IPS DF 19.7 (cell line): ENCODE data around the gene CLEC16A.

Experiments used
- DNase-seq: peaks from one replicate; pipeline ENCODE4 v3.0.0-alpha.2; 2013; ENCODE audit warnings: low read depth, low spot score

Gene CLEC16A

DNA sequence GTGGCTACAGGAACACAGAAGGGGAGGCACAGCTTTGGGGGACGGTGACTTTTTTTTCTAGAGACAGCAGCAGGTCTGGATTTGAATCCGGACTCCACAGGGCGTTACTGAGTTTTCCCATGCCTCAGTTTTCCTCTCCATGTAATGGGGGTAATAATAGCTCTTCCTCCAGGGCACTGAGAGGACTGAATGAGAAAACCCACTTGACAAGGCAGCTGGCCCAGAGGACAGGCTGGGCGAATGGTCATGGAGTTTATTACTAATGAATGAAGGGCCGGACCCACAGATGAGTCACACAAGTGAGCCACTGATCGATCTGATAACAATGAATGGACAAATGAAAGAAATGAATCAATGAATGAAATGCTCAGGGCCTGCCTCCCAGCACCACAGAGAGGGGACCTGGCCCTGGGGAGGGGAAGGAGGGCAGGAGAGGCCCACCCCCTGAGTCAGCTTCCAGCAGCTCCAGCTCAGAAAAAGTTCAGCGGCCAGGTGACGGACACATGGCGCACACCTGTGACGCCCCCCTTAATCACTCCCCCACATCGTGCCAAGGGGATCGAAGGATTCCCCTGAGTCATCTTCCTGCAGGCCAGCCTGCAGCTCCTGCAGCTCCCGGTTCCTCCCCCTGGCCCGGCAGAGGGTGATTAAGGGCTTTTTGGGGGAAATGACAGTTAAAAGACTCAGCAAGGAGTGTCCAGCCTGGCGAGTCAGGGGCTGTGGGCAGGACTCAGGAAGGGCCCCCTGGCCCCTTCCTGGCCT, 257.3 kb downstream of the CLEC16A start:
- peak; percentile 52 for DNase-seq

DNA sequence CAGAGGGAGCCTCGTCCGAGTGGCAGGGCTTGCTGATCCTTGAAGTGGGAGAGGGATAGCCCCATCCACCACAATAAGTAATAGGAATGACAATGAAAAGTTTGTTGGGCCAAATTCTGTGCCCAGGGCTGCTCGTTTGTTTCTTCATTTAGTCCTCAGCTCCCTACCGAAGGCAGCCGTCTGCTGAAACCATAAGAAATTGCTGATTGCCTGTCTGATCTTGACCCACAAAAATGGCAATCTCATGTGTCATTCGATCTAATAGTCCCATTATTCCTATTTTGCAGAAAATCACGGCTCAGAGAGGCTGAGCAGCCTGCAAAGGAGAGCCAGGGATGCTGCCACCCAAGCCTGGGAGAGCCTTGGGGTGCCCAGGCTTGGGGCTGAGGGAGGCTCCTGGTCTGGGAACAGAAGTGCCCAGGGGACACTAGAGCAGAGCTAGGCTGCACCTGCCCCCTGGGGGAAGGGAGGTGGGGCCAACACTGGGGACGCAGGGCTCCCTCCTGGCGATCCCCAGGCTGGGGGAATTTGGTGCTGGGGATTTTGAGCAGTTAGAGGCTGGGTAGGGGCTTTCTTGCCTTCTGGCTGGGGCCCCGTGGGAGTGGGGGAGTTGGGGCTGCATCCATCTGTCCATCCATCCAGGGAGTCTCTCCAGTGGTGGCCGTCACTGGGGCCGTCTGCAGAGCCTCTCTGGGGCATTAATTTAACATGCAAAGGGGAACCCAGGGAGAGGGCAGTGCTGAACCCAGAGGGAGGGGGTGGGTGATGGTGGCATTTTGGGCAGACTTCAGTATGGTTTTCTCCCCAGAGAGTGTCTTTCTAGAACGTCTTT, 258.1 kb downstream of the CLEC16A start:
- no peak for DNase-seq

DNA sequence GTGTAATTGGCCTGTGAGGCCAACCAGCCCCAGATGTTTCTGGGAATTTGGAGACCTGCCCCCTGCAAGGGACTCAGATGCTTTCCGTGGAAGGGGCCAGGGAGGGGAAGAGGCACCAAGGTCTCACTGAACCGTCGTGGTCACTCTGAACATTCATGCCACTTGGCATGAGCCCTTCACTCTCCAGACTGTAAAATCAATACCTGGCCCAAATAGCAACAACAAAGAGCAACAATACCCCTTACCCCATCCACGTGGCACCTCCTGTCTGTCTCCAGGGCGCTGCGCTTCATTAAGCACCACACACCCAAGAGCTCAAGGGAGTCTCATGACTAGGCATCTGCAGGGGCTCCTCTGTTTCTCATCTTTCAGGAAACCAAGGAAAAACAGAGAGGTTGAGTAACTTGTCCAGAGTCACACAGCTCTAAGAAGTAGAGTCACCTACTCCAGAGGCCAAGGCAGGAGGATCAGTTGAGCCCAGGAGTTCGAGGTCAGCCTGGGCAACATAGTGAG, 258.8 kb downstream of the CLEC16A start:
- no peak for DNase-seq

DNA sequence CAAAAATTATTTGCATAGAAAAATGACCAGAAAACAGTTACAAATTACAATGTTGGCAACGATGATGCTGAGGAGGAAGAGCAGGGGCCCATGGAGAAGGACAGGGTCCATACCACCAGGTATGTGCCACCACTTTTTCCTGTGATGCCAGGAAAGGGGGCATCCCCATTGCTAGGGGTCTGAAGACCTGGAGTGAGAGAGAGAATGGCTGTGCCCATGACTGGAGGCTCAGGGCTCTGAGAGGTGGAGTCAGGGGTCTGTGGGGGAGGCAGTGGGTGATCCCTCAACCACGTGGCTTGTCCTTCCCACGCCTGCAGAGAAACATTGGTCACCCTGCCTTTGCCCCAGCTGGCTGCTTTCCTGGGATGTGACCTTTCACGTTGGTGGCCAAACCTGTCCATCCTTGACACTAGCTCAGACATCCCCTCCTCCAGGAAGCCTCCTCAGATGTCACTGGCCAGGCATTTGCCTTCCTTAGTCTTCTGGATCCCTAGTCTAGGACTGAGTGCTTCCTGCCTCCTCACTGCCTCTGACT, 260.2 kb downstream of the CLEC16A start:
- no peak for DNase-seq

DNA sequence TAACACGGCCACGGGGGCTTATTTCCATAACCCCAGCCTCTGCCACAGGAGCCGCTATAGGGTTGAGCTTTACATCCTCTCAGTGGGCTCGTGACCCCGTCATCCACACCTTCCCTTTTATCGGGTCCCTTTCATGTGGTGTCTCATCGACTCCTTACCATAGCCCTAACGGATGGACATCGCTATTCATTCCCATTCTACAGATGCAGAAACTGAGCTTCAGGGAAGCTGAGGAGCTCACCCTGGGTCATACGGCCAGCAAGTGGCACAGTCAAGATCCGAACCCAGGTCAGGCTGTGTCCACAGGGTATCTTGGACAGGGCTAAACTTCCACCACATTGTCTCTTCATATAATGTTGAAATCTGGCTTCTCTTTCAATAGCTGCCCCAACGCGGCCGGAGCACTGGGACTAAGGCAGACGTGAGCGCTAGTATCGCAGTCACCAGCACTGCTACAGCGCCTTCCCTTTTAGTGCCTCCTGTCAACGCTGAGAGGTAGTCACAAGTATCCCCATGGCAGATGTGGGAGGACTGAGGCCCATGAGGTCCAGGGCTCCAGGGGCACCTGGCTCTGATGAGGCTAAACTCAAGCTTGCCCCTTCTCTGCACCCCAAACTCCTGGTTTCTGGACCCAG, 260.8 kb downstream of the CLEC16A start:
- no peak for DNase-seq

DNA sequence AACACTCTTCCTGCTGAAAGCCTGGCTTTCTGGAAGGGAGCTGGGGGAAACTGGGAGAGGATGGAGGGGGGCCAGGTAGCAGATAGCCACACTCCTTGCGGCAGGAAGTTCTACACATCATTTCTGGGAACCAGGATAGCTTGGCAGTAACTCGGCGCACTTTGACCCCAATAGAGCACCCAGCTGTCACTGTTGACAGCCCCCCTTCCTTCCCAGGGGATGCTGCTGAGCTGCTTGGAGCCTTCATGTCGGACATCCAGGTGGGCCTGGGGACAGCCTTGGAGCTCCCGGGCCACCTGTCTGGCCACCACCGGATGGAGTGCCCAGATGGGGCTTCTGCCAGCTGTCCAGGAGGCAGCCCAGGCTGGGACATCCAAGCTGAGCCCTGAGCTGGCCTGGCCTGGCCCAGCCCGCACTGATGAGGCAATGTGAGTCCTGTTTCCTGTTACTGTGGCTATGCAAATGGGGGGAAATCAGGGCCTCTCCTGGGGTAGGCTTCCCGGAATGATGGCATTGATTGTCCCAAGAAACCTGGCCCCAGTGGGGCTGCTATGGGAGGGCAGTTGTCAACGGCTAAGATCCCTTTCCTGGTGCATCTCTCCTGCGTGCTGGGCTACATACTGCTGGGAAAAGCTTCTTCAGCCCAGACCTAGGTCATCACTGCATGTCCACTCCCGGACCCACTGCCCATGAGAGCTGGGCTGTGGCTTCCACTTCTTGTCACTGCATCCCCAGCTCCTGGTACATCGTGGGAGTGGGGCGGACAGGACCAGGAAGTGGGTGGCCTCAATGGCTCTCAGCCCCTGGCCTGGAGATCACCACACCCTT, 261.6 kb downstream of the CLEC16A start:
- DNase-seq = no peak

DNA sequence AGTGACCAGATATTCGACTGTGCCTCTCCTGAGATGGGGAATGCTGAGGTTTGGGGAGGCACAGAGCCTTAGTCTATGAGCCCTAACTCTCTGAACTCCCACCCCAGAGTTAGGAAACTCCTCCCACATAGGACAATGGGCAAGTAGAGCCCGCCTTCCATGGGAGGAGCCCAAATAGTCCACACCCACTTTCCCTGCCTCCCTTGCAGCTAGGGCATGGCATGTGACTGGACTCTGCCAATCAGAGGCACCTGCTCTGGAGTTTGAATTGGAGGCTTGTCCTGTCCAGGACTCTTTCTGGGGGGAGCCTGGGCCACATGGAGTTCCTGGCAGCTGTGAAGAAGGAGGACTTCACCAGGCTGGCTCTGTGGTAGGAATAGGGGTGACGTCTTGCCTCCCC, 263.3 kb downstream of the CLEC16A start:
- DNase-seq = no peak

DNA sequence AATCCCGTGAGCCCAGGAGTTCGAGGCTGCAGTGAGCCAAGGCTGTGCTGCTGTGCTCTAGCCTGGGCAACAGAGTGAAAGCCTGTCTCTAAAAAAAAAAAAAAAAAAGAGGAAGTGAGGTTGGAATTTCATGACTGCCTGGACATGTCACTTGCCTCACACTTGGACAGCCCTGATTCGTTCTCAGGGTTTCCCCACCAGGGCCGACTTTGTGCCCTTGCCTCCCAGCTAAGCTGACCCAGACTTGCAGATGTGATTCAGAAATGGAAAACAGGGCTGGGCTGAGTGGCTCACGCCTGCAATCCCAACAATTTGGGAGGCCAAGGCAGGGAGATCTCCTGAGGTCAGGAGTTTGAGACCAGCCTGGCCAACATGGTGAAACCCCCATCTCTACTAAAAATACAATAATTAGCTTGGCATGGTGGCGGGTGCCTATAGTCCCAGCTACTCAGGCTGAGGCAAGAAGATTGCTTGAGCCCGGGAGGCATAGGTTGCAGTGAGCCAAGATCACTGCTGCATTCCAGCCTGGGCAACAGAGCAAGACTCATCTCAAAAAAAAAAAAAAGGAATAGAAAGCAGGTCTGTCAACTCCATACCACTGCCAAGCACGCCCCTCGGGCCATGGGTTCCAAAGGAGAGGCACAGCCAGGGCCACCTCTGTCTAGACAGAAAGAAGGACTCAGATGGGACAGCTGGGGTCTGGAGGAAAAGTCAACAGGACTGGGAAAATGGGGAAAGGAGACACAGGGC, 264.7 kb downstream of the CLEC16A start:
- DNase-seq = no peak

DNA sequence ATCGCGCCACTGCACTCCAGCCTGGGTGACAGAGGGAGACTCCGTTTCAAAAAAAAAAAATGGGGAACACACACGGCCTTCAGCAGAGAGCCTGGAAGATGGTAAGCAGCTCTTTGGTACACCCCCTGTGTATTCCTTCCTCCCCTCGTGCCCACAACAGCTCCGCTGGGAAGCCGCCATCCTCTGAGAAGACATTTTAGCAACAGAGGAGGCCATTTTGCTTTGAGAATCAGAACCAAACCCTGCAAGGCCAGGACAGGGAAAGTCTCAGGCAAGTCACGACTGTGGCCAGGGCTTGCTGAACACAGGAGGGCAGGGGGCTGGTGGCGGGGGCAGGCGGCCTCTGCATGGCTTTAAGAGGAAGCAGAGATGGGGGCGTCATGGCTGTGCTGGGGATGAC, 265.9 kb downstream of the CLEC16A start:
- no peak for DNase-seq

DNA sequence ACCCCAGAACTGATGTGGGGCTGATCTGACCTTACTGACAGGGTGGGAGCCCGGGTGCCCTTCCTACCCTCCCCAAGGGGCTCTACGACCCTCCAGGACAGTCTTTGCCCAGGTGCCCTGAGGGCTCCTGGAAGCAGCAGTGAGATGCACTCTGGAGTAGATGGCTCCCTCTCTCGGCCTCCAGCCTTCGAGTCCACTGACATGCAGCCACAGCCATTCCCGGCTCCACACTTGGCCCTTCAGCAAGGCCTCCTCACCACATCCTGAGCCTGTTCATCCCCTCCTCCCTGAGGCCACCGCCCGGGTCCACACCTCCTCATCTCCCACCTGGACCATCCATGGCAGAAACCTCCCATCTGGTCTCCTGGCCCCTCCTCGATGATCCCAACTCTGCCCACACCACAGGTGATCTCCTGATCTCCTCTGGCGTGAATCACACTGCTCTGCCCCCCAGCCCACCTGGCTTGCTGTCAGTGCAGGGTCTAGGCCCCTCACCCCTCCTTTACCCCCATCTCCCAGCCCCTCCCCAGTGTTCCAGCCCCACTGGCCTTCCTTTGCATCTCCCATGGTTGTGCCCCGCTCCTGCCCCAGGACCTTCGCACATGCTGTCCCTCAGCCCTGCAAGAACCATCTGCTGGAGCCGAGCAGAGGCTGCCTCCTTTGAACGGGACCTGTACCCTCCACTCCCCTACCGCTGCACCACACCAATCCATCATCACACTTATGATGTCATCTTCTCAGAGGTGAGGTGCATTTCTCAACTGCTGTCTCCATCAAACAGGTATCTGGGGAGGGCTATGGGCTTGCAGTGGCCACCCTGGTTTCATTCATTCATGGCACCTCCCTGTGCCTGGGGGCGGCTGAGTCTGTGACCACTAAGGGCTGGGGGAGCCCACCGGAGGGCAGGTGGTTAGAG, 267.0 kb downstream of the CLEC16A start:
- DNase-seq = no peak

DNA sequence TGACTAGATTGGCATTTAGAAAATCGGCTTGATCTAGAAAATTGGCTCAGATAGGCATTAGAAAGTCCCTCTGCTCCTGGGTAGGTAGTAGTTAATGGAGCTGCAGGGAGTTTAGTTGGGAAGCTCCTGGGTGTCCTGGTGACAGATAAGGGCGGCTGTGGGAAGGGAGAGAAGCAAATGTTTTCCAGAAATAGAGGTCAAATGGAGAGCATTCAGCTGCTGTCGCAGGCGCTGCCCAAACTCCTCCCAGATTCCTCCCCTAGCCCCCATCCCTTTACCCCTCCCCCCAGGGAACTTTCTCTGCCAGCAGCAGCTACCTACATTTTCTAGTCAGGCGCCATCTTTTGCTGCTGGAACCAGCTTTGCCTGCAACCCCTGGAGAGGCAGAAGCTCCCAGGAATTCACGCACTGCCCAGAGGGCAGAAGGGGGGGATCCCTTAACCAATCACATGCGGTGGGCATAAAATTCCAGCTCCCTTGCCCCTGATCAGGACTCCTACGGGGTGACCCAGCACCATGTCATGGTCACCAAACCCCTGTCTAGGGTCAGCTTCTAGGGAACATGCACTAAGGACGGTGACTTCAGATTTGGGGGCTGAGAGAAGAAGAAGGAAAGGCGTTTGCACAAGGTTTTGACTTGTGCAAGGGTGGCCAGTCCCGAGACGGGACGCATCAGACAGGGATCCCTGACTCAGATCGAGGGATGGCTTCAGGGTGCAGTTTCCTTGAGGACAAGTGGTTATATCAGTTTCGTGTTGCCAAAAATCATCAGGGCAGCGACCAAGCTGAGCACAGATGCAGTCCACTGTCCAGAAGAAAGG, 267.8 kb downstream of the CLEC16A start:
- no peak for DNase-seq

DNA sequence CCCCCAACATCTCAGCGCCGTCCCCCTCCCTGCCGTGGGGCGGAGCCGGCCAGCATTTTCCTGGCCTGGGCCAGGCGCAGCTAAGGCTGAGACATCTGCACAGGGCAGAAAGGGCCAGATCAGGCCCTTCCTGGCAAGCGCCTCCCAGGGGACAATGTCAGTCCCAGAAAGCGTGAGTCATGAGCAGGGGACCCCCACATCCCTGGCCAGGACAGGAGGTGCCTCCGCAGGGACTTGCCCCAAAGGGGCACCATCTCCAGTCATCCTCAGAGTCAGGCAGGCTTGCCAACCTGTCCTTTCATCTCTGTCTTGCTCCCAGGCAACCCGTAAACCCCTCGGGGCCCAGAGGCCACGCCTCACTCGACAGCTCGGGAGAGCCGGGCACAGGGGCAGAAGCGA, 268.4 kb downstream of the CLEC16A start:
- DNase-seq = no peak

DNA sequence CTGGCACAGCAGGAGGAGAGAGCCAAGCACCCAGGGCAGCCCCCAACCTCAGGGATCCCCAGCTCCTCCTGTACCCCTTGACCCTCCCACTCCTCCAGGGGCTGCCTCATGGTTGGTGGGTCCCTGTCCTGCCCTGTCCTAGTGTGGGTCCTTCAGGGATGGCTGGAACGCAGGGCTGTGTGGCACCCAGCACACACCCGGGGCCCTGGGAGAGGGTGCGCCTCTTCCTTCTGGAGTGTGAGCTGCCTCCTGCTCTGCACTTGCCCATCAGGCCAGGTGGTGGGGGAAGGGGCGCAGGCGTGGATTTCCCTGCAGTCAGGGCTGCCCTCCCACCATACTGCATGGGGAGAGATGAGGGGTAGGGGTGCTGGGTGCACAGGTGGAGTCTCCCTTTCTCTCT, 269.0 kb downstream of the CLEC16A start:
- no peak for DNase-seq

DNA sequence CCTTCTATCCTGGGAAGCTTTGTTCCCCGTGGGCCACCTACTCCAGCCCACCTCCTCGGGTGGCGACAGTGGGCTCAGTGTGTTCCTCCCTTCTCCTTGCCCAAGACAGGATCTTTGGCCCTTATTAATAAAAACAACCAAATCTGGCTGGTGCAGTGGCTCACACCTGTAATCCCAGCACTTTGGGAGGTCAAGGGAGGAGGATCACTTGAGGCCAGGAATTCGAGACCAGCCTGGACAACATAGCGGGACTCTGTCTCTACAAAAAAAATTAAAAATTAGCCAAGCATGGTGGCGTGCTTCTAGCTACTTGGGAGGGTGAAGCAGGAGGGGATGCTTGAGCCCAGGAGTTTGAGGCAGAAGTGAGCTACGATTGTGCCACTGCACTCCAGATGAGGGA, 269.4 kb downstream of the CLEC16A start:
- no peak for DNase-seq

DNA sequence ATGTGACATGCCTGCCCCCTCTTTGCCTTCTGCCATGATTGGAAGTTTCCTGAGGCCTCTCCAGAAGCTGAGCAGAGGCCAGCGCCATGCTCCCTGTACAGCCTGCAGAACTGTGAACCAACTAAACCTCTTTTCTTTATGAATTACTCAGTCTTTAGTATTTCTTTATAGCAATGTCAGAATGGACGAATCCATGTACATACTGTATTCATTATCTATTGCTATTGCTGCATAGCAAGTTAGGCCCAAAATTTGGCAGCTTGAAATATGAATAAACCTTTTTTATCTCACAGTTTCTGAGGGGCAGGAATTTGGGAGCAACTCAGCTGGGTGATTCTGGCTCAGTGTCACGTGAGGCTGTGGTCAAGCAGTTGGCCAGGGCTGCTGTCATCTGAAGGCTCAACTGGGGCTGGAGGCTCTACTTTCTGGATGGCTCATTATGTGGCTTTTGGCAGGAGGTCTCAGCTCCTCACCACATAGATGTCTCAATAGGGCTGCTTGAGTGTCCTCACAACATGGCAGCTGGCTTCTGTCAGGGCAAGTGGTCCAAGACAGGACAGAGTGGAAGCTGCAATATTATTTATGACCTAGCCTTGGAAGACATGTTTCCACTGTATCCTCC, 271.7 kb downstream of the CLEC16A start:
- no peak for DNase-seq

DNA sequence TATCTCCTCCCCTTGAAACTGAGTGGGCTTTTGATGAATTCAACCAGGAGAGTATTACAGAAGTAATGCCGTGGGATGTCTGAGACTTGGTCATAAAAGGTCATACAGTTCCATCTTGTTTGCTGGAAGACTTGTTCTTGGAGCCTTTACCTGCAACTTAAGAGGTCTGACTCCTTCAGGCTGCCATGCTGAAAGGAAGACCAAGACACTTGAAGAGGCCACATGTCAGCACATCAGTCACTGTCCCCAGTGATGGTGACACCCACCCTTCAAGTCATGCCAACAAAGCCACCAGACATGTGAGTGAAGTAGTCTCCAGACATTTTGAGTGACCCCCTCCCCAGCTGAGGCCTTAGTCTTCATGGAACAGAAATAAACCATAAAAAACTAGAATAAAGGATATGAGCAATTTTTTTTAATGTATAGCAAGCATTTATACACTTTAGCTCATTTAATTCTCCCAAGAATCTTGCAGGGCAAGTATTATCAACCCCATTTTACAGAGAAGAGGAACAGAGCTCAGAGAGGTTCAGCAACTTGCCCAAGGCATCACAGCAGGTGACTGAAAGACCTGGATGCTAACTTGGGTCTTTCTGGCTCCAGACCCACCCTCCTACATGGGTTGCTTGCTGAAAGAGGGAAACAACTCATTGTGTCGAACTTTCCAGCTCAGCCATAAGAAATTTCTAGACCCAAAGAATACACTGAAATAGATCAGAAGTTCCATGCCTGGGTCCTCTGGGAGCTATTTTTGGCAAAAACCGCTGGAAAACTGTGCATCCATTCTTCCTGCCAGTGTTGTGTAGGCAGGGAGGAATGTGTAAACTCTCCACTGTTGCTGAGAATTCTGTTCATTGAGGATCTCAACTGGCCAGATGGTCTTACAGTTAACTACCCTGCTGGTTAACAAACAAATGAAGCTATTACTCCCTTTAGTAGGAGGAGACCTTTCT, 273.6 kb downstream of the CLEC16A start:
- no peak for DNase-seq

DNA sequence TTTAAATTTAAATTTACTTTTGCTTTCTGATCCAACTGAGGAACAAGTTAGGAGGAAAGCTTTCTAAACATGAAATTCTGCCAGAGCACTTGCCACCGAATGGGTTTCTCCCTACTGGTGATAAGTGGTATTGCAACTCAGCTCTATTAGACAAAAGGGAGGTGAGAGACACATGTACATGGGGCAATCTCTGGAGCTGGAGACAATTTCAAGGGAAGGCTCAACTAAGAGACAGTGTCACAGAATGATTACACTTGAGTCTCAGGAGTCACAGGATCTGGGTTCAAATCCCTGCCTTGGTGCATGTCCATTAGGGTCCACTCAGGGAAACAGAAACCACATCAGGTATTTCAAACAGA, 274.2 kb downstream of the CLEC16A start:
- DNase-seq = no peak
